IMR-90 (cell line): ENCODE results near the gene HOXA3. TPM values are rescaled to one million over a fixed set of nuclear protein-coding genes. Genes with fewer than 3 reads are reported as not detected.

Experiments
- ATAC-seq: fragments of 200-7000 bp; cut with Tn5 transposase; 2 replicates; pipeline ENCODE4 v1.9.1; 2020; ENCODE audit warnings: low read depth, mild to moderate bottlenecking, moderate library complexity
- BruUV-seq: library from RNA; stranded (reverse); fragments of 400-500 nt; replicated peaks from 2 replicates; lab custom pipeline; 2021; lab: Mats Ljungman, UMichigan
- CTCF ChIA-PET: fragments of 300-600 bp; formaldehyde crosslinking; extraction: SDS; loops from one replicate; lab custom pipeline; 2021; ENCODE audit warnings: antibody characterized with exemption; lab: Yijun Ruan, JAX
- POLR2A ChIA-PET: fragments of 300-600 bp; sonication (Branson Sonifier 250); formaldehyde crosslinking; loops from one replicate; lab custom pipeline; 2022; ENCODE audit warnings: antibody characterized with exemption; ENCODE audit not compliant: unreplicated experiment; lab: Charles Lee
- DNase-seq: peaks from one replicate; pipeline ENCODE4 v3.0.0; 2013
- H2AFZ ChIP-seq: replicated peaks from 2 replicates; pipeline ENCODE3; 2013; ENCODE audit warnings: low read length, mild to moderate bottlenecking; ENCODE audit not compliant: poor library complexity
- H2AK5ac ChIP-seq: 2 replicates; pipeline ENCODE4 v1.6.1; 2013; ENCODE audit warnings: low read depth, low read length, inconsistent platforms
- H2AK9ac ChIP-seq: replicated peaks from 2 replicates; pipeline ENCODE3; 2013; ENCODE audit warnings: mild to moderate bottlenecking, low read depth, low read length, moderate library complexity; ENCODE audit not compliant: poor library complexity
- H2BK120ac ChIP-seq: 2 replicates; pipeline ENCODE4 v1.6.1; 2013; ENCODE audit warnings: low read depth, low read length, inconsistent platforms
- H2BK15ac ChIP-seq: 3 replicates; pipeline ENCODE4 v1.6.1; 2013; ENCODE audit warnings: low read depth, low read length, inconsistent platforms
- H2BK20ac ChIP-seq: 2 replicates; pipeline ENCODE4 v1.6.1; 2013; ENCODE audit warnings: low read depth, mild to moderate bottlenecking, inconsistent platforms, low read length, moderate library complexity
- H2BK5ac ChIP-seq: 2 replicates; pipeline ENCODE4 v1.6.1; 2013; ENCODE audit warnings: mild to moderate bottlenecking, low read depth, low read length, inconsistent platforms; ENCODE audit not compliant: poor library complexity, severe bottlenecking
- H3K14ac ChIP-seq: replicated peaks from 2 replicates; pipeline ENCODE4 v1.6.1; 2013; ENCODE audit warnings: low read depth, low read length, inconsistent platforms
- H3K18ac ChIP-seq: 2 replicates; pipeline ENCODE4 v1.6.1; 2013; ENCODE audit warnings: low read depth, low read length, control low read depth
- H3K23ac ChIP-seq: 2 replicates; pipeline ENCODE4 v1.6.1; 2013; ENCODE audit warnings: low read depth, low read length, inconsistent platforms
- H3K27ac ChIP-seq: 2 replicates; pipeline ENCODE4 v1.5.1; 2013; ENCODE audit warnings: mild to moderate bottlenecking, control low read depth, low read length; ENCODE audit not compliant: insufficient read depth
- H3K27me3 ChIP-seq: 2 replicates; pipeline ENCODE4 v1.6.1; 2013; ENCODE audit warnings: low read length; ENCODE audit not compliant: control insufficient read depth, insufficient read depth
- H3K36me3 ChIP-seq: 2 replicates; pipeline ENCODE4 v1.6.1; 2013; ENCODE audit warnings: low read length, mixed read lengths; ENCODE audit not compliant: control insufficient read depth, insufficient read depth
- H3K4ac ChIP-seq: 2 replicates; pipeline ENCODE4 v1.6.1; 2013; ENCODE audit warnings: low read depth, low read length, inconsistent platforms
- H3K4me1 ChIP-seq: 2 replicates; pipeline ENCODE4 v1.6.1; 2013; ENCODE audit warnings: low read length, mixed read lengths; ENCODE audit not compliant: control insufficient read depth, insufficient read depth
- H3K4me2 ChIP-seq: 2 replicates; pipeline ENCODE4 v1.6.1; 2013; ENCODE audit warnings: low read depth, mild to moderate bottlenecking, control low read depth, low read length, moderate library complexity
- H3K4me3 ChIP-seq: 2 replicates; pipeline ENCODE4 v1.5.1; 2013; ENCODE audit warnings: low read depth, mild to moderate bottlenecking, control low read depth, low read length, moderate library complexity; ENCODE audit not compliant: insufficient read depth
- H3K56ac ChIP-seq: 2 replicates; pipeline ENCODE4 v1.6.1; 2013; ENCODE audit warnings: low read length, inconsistent platforms; ENCODE audit not compliant: insufficient read depth; ENCODE audit errors: extremely low read depth
- H3K79me1 ChIP-seq, 2 experiments: 2 replicates each; pipeline ENCODE4 v1.6.1; 2013; ENCODE audit warnings: low read length in 2 of 2, inconsistent platforms in 1 of 2, low read depth in 1 of 2
- H3K9ac ChIP-seq: 2 replicates; pipeline ENCODE4 v1.6.1; 2013; ENCODE audit warnings: low read depth, low read length, control low read depth
- H3K9me1 ChIP-seq: 2 replicates; pipeline ENCODE4 v1.6.1; 2013; ENCODE audit warnings: low read length, inconsistent platforms; ENCODE audit not compliant: insufficient read depth
- H3K9me3 ChIP-seq: 2 replicates; pipeline ENCODE4 v1.6.1; 2013; ENCODE audit warnings: low read length; ENCODE audit not compliant: control insufficient read depth, insufficient read depth
- H4K20me1 ChIP-seq: 2 replicates; pipeline ENCODE4 v1.6.1; 2013; ENCODE audit warnings: low read length, inconsistent platforms; ENCODE audit not compliant: insufficient read depth
- H4K5ac ChIP-seq: 2 replicates; pipeline ENCODE4 v1.6.1; 2013; ENCODE audit warnings: mild to moderate bottlenecking, low read depth, low read length, control low read depth
- H4K8ac ChIP-seq, 2 experiments: 2 replicates each; pipeline ENCODE4 v1.6.1; 2013; ENCODE audit warnings: low read depth in 2 of 2, low read length in 2 of 2, control low read depth in 1 of 2, inconsistent platforms in 1 of 2
- H4K91ac ChIP-seq: 2 replicates; pipeline ENCODE4 v1.6.1; 2013; ENCODE audit warnings: low read depth, low read length, inconsistent platforms; ENCODE audit not compliant: insufficient read depth
- CEBPB ChIP-seq: IDR thresholded peaks from 2 replicates; pipeline ENCODE4 v1.6.1; 2012; ENCODE audit warnings: low read depth, low read length, improper control_type of control experiment
- ELK1 ChIP-seq: fragments of 150-350 bp; IDR thresholded peaks from 2 replicates; pipeline ENCODE4 v1.6.1; 2016; ENCODE audit warnings: low read depth, mild to moderate bottlenecking, low read length, moderate library complexity, borderline replicate concordance
- RAD21 ChIP-seq: IDR thresholded peaks from 2 replicates; pipeline ENCODE4 v1.6.1; 2012; ENCODE audit warnings: low read length, improper control_type of control experiment
- USF2 ChIP-seq: fragments of 150-350 bp; IDR thresholded peaks from 2 replicates; pipeline ENCODE4 v1.6.1; 2017; ENCODE audit warnings: mild to moderate bottlenecking, antibody characterized with exemption, low read length, low read depth
- WGBS, 2 experiments: methylation state at CpG; one replicate each; pipeline versions ENCODE4 v1.1.5 to v1.1.7; 2013; ENCODE audit warnings: missing lambda C conversion rate in 2 of 2; ENCODE audit not compliant: insufficient read length in 1 of 2; ENCODE audit errors: extremely low coverage in 2 of 2; 5-methylcytosine and 5-hydroxymethylcytosine counted together
- dilution Hi-C: fragments of 300-500 bp; cut with HindIII; formaldehyde crosslinking; loops from one replicate; pipeline ENCODE4 v1.14.3; 2018; ENCODE audit warnings: low sequenced_read_pairs; ENCODE audit not compliant: unreplicated experiment
- in situ Hi-C: fragments of 300-500 bp; cut with MboI; formaldehyde crosslinking; loops from 3 replicates; pipeline ENCODE4 v1.14.3; 2019; ENCODE audit warnings: low sequenced_read_pairs, inconsistent platforms, mixed read lengths
- intact Hi-C: fragments of 100-400 bp; cut with micrococcal nuclease; formaldehyde crosslinking; loops from 2 replicates; pipeline ENCODE4 v1.10.0; 2022
- polyA plus RNA-seq, 3 experiments: library from polyadenylated mRNA; depleted of rRNA; stranded (reverse); fragments of >200 nt; gene quantifications; 2 replicates each; pipeline ENCODE4 v1.2.3, GENCODE V29; 2012; ENCODE audit warnings: low replicate concordance in 1 of 3
- total RNA-seq: library from RNA; depleted of rRNA; stranded (reverse); fragments of >200 nt; gene quantifications from 2 replicates; pipeline ENCODE4 v1.2.3, GENCODE V29; 2012

HOXA3 gene
- total and polyA plus RNA-seq, 2 of the 4 experiments (the other 2 are of a cell fraction): 0.90 to 5.4 TPM

- peak overlapping the region; percentile 68 for H3K18ac ChIP-seq
- H3K14ac ChIP-seq: peak overlapping the region; percentile 80; the same call in 1 of the 2 replicates
- CTCF ChIA-PET: interaction anchor here (1.4 kb wide), 1 partner anchor 413 kb away, joined by 3 read pairs; no protein-coding TSS in a partner anchor
- peak overlapping the region; percentile 98 for H3K4me2 ChIP-seq
- H4K20me1 ChIP-seq: peaks cover 16% of the 10 kb centered on the region
- peak overlapping the region; percentile 95 for H3K9ac ChIP-seq
- H3K27me3 ChIP-seq: no peaks in the 10 kb centered on the region
- no peak overlapping the region for H2AFZ ChIP-seq
- H2BK20ac ChIP-seq: peak overlapping the region; percentile 54
- peak overlapping the region; percentile 40; the same call in 1 of the 2 replicates for H3K56ac ChIP-seq
- peak overlapping the region; percentile 2 to 47; a peak in 3 of 4 replicates for H4K8ac ChIP-seq
- peak overlapping the region; percentile 92 for H3K23ac ChIP-seq
- intact Hi-C loops (no loop called here), in situ Hi-C loops (no loop called here), dilution Hi-C loops (no loop called here)
- peaks cover 12% of the 10 kb centered on the region; the same call in 1 of the 2 replicates for H3K36me3 ChIP-seq
- no peaks in the 10 kb centered on the region for H3K9me3 ChIP-seq
- H3K4me3 ChIP-seq: no peak overlapping the region
- TF ChIP-seq USF2 (no peak), RAD21 (no peak), ELK1 (no peak), CEBPB (no peak)
- ATAC-seq: no peak
- WGBS, 2 experiments: no CpG with 5 or more reads among the region's 4 CpGs
- H2BK120ac ChIP-seq: peak overlapping the region; percentile 67
- H3K4ac ChIP-seq: peak overlapping the region; percentile 85
- peak overlapping the region; percentile 58 for H4K5ac ChIP-seq
- peak overlapping the region; percentile 68 for H4K91ac ChIP-seq
- DNase-seq: peak; percentile 39
- peak overlapping the region; percentile 92 for H2BK5ac ChIP-seq
- H3K4me1 ChIP-seq: peaks cover 27% of the 10 kb centered on the region
- H2BK15ac ChIP-seq: peak overlapping the region; percentile 45; the same call in 2 of the 3 replicates
- BruUV-seq: no TSS peak
- H2AK5ac ChIP-seq: peak overlapping the region; percentile 45; the same call in 1 of the 2 replicates
- H3K27ac ChIP-seq: peak overlapping the region; percentile 98
- POLR2A ChIA-PET: interaction anchor here (1.1 kb wide), 1 partner anchor 12 kb away, joined by 3 read pairs; no protein-coding TSS in a partner anchor
- peaks cover 0 to 34% of the 10 kb centered on the region in 2 experiments; a peak in 2 of 4 replicates for H3K79me1 ChIP-seq
- H3K9me1 ChIP-seq: peaks cover 13% of the 10 kb centered on the region; the same call in 1 of the 2 replicates
- H2AK9ac ChIP-seq: no peak overlapping the region
Measured at GRCh38 chr7:27111751-27112277, 40.6 kb downstream of the HOXA3 start.
